HG02852 (cell line): Measurements from ENCODE around the gene CDK14.

Source experiments
- ATAC-seq: cut with Tn5 transposase; IDR thresholded peaks from one replicate; pipeline ENCODE4 v1.9.1; 2021; ENCODE audit warnings: mild to moderate bottlenecking, moderate library complexity; ENCODE audit not compliant: unreplicated experiment

The CDK14 gene

DNA sequence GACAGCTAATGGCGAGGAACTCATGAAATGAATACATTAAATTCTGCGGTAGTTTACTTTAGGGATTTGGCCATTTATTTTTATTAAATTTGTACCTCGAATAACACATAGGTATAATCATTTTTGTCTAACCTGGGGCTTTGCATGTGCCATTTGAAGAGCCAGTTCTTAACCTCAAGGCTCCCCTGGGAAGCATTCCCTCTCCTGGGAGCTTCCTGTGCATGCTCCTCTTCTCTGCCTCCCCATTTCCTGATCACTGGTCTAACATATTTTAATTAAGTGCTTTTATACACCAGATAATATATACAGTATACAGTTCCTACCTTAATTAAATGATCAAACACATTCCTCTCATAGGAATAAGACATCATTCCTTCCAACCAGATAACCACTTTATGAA lies 484.2 kb downstream of the CDK14 start:
- no peak for ATAC-seq

DNA sequence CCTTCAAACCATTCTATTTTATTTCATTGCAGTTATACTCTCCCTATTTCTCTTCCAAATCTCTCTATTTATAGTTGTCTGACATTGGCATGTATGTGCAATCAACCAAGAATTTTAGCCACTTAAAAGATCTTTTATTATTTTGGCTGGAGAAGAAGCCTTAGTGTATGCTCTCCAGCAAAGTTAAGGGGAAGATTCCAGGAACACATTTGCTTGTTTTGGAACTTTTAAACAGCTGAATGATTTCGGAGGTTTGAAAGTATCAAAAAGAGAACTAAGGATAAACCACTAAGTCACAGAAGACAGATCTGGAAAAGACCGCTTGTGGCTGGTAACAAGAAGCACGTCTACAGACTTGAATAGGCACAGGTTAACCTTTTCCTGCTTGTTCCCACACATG lies 485.9 kb downstream of the CDK14 start:
- no peak for ATAC-seq

DNA sequence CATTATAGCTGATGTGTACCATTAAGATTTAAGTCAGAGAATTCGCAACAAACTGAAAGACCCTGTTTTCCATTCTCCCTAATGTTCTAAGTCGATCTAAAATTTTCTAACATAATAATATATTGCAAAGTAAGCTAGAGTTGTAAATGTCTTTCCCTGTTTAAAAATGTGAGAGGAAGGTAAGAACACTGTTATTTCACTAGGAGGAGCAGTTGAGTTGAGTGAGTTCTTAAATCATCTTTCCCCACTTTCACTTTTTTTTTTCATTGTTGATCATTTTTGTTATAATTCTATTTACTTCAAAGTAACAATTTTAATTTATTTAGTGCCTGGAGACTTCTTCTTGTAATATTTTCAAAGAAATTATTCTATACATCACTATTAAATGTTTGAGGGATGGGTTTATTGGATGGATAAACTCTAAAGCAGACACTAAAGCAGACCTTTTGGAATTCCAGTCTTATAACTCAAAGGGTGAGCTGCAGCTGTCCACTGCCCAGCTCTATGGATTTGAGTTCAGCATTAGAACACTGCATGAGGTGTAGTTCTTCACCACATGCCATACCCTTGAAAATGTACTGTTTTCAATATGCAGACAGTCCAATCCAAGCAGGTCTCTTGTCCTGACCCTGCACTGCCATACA lies 486.9 kb downstream of the CDK14 start:
- no peak for ATAC-seq

DNA sequence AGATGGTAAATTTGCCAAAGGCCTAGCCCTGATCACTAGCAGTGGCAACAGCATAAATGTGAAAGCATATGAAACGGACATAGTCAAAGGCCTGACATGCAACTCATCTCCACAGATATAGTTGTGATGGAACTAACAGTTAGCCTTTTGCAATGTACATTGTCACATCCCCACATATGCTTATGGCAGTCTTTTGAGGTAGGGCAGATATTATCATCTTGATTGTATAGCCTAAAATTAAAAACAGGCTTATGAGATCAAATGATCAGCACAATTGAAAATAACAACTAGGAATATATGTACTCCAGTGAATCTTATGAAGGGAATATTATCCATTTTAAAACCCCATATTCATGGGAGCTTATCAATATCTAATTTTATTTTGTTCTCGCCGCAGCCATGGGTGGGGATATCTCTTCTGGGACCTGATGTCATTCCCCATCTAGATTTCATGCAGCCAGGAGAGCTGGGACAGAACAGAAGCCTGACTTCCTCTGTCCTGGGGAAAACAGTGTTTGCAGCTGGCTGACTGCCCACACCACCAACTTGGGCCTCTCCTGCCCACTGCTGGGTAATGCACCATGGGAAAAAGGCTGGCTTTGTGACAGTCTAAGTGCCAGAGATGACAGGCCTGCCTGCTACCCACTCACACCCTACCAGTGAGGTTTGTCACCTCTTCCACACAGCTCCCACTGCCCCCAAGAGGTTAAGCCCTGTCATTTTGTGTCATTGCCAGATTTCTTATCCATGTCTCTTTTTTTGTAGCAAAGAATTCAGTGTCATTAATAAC lies 487.9 kb downstream of the CDK14 start:
- no peak for ATAC-seq

DNA sequence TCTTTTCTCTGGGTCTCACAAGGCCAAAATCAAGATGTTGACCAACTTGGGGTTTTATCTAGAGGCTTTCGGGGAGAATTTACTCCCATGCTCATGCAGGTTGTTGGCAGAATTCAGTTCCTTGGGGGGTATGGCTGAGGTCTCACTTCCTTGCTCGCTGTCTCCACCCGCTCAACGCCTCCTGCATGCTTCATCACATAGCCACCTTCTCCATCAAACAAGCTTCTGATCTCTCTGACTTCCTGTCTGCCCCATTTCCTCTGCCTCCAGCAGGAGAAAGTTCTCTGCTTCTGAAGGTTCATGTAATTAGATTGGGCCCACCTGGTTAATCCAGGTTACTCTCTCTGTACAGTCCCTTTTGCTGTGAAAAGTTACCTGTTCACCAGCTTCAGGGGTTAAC lies 489.1 kb downstream of the CDK14 start:
- ATAC-seq: no peak

DNA sequence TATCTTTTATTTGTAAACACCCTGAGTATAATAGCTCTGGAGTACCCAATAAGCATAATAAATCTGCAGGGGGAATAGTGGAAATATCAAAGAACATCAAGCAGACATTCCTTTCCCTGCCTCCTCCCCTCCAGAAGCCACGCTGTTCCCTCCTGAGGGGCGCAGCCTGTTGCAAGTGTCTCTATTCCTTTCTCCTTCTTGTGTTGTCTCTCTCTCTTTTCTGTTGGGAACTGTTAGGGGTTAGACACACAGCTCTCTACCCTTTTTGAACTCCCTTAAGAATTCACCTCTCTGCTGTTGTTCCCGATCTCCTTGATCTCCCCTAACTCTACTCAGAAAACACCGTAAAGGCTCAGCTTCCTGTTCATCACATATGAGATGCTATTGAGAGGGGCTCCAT lies 490.1 kb downstream of the CDK14 start:
- ATAC-seq: no peak

DNA sequence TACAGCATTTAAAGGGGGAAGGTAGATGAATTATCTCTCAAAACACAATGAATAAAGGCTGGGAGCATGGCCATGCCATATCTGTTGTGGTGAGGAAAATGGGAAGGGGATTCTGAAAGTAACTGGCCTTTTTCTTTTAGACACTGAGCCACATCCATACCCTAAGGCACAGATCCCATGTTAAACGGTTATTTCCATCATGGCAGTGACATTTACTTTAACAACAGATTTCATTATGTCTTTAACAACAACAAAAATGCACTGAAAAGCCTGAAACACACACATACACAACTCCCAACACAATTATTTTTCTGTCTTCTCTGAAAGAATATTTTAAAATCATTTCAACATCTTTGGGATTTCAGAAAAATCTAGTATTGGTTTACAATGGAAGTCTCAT lies 492.0 kb downstream of the CDK14 start:
- no peak for ATAC-seq

DNA sequence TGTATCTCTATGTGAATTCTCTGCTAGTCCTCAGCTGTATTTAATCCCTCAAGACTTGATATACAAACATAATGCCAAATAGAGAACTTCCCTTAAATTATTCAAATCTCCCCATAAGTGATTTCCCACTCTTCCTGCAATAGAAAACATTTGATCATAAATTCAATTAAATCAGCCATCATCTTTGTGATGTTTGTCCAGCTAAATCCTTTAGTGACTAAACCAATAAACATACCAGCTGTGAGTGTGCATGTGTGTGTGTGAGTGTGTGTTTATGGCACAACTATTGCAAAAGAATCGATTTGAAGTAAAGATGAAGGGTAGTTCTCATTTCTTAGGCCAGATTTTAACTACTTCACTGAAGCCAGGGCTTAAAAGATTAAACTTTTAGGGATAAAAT lies 492.6 kb downstream of the CDK14 start:
- no peak for ATAC-seq

DNA sequence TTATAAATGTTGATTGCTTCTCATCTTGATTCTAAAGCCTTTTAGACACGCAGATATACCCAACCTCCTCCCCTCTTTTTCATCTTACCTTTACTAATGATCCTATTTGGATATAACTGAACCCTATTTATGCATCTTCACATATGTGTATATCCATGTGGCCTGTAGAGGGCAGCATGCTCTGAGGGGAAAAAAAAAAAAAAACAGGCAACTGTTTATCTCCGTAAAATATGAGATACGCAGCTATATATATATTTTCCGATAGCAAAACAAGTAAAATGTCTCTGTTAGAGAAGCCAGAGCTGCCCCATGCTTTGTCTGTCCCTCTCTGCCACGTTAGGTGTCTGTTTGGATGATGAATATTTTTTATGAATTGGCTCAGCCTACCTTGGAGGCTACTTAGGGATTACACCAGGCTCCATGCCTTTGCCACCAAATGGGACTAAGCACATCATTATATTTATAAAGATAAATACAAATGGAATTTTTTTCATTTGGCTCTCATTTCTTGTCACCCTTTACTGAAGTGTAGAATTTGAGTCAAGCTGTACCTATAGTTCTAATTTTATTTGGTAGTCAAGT lies 493.4 kb downstream of the CDK14 start:
- ATAC-seq: peak; percentile 77

DNA sequence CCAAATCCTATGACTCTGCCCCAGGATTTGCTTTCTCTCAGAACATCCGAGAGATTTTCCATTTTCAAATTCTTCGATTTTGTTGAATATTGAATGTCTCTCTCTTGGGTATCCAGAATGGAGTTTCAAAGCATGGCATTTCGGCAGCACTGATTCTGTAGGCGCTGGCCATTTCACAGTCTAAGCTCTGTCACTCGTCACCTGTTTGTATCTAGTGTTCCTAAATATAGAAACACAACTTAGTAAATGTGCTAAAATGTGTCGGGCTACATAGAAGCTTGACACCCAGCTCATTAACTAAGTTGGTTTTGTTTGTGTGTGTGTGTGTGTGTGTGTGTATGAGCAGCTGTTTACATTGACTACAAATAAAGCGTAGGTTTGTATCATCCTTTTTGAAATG lies 494.6 kb downstream of the CDK14 start:
- no peak for ATAC-seq

DNA sequence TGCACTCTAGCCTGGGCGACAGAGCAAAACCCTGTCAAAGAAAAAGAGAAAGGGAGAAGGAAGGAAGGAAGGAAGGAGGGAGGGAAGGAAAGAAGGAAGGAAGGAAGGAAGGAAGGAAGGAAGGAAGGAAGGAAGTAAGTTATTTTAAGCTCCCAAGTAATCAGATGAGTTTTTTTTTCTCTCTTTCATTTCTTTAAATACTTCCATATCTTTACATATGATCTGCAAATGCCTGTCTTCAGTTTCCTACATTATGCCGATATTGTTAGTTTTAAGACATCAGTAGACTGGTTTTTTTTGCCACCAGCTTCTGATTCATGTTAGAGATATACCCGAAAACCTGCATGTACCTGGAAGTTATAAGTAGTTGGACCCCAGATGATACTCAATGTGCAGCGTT lies 495.5 kb downstream of the CDK14 start:
- no peak for ATAC-seq

DNA sequence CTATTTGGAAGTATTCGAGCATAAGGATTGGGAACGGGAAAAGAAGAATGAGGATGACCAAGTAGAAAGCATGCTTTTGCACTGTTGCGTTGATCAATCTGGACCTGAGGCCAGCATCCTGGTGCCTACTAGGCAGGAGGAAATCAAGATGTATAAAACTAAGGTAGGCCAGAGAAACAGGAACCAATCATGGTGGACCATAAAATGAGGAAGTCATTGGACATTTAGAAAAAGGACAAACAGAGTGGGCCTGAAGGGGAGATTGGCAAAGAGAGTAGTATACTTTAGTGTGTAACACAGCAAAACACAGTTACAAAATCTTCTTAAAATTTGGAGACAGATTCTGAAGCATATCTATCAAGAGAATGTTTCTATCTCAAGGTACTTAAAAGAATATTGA lies 497.1 kb downstream of the CDK14 start:
- ATAC-seq: no peak

DNA sequence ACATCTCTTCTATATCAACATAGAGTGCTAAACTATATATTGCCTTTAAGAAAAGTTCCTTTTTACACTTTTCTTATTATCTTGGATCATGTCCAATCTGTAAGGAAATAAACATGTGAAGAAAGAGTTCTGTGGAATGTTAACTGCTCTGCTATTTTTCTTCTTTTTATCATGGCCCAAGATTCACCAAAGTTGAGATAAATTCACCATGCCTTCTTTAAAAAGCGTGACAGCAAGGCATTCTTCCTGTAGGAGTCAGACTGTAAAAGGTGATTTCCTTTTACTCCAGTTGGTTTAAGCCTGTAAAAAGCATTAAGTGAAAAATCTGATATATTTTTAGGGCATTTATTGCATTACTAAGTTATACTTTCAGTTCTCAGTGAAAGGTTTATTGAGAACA lies 502.4 kb downstream of the CDK14 start:
- no peak for ATAC-seq

DNA sequence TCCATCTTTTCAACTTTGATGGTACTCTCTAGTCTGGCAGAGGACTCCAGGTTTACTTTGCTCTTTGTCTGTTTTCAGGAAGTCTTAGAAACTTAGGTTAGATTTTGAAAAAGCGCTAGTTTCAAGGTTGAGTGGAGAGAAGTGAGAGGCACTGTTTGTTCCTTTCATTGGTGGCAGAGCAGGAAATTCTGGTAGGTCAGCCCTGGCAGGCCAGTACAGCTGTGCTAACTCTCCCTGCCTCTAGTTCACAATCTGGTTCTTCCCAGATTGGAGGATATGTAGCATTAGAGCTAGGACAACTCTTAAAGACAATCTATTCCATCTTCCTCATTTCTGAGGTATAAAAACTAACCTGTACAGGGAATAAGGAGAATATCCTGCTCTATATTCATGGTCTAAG lies 507.2 kb downstream of the CDK14 start:
- no peak for ATAC-seq

DNA sequence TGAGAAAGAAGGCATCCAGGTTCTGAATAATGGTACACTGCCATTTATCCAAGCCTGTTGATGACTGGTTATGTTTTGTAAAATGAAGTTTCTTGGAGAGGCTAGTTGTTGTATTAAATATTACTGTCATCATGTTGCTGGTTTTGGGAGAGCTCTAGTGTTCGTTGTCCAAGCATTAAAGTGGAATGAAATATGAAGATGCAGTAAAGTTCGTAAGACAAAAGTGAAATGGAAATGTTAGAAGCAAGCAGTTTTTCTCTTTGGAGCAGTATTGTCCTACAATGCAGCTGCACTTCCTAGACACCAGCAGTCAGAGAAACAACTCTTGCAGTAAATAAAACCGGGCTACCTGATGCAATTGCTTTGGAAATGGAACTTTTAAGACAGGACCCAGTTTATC lies 511.3 kb downstream of the CDK14 start:
- ATAC-seq: no peak

DNA sequence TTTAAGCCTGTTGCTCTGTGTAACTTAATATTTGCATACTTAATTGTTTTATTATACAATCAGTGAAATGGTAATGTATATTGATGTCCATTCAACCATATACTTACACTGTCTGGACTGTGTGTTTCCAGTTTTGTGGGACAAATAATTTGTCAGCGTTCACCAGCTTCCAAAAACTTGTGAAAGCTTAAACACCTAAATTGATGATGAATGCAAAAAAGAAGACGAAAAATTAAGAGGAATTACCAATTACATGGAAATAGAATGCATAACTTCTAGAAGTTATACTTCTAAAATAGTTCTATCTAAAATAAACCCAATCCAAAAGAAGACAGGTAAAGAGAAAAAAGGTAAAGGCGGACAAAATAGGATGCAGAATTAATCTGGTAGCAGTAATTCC lies 513.1 kb downstream of the CDK14 start:
- no peak for ATAC-seq

DNA sequence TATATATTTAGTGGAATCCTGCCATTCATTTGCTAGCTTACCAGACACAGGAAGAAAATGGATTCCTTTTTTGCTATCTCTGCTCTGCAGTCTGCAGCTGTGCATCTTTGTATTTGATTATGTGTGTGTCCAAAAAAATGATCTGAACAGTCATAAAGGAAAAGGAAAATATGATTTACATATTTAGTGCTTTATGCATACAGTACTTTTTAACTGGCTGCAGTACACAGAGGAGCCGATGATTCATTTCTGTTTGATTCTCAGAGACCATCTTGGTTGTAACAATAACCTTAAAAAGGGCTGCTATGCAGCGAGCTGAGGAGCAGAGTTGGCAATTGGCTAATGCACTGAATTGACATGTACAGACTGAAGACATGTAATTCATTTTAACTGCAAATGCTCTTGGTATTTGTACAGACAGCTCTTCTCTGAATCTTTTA lies 516.8 kb downstream of the CDK14 start:
- ATAC-seq: peak; percentile 77

DNA sequence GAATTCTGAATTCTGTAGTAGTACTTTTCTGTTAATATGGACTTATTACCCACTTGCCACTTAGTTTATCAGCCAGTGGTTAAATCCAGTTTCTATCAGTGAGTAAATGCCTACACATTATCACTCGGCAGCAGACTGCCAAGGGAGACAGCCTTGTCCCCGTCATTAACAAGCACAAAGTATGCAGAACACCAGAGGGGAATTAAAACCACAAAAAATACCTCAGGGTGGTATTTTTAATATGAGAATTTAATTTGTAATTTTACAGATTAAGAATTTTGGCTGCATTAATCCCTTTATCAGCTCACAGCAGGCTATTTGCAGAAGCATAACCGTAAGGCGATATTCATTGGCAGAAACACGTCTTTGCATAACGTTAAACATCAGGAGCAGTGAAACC lies 518.1 kb downstream of the CDK14 start:
- ATAC-seq: no peak

DNA sequence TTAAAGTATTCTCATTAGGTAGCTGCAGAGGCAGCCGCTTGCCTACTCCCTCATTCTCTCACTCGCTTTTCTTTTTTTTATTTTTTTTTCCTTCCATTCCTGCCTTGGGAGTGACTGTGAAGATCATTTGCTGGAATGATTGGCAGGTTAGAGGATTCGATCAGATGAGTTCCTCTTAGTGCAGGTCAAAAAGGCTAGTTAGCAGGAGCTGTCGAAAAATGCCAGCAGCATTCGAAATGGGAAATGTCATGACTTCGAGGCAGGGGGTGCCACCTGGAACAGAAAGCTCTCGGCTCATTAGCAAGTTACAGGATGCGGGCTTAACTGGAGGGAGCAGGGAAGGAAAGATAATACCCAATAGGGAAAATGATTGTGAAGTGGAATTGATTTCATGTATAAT lies 530.6 kb downstream of the CDK14 start:
- ATAC-seq: no peak

DNA sequence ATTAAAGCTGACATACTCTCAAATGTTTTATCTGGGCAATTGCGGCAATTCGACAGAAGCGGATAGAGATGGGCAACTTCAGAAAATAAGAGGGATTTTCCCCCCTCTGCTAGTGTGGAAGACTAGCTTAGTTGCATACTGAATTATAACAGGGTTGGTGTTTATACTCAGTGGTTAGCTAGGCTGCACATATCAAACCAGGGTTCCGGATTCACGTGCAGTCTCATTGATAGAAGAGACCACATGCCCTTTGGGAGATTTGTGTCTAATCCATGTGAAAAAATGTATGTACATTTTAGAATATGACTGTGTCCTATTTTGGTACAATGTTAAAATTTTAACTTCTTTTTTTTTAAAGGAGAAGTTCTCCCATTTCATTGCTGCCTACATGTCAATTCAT lies 531.2 kb downstream of the CDK14 start:
- ATAC-seq: no peak

DNA sequence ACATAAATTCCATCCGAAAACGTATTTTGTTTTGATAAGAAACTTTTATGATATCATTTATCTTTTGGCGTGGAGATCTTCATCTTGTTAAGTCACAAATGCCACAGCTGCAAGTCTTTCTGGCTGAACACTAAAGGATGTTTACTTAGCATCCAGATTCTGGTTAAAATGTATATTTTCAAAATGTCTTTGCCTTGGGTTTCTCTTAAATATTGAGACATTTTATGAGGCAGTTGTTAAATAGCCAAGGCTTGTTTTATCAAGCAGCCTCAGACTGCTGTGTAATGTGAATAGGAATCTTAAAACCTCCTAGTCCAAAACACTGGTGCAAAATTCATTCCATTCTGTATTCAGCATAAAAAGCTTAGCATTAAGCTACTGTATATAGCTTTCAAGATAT lies 531.8 kb downstream of the CDK14 start:
- ATAC-seq: no peak

DNA sequence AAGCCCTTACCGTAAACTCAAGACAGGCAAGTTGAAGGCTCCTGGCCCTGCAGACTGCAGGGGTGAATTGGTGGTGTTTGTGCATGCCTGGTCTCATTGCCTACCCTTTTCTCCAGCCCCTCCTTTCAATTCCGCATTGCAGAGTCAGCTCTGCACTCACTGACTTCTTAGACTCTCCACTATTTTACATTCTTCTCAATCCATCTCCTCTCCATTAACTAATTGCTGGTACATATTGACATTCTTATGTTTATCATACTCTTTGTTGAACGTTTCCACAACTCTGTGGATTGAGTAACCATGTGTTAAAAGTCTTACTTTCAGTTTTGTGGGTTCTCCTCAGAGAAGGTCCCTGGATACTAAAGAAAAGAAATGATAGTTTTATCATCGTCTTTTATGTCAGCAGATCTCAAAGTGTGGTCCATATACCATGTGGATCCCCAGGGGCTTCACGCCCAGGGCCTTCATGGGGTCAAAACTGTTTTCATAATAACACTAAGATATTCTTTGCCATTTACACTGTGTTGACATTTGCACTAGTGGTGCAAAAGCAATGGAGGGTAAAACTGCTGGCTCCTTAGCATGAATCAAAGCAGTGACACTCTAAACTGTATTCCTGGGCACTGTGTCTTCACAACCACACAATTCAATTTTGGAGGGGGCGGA lies 532.7 kb downstream of the CDK14 start:
- ATAC-seq: no peak
